Right renal pelvis (tissue), 4 donors: ENCODE data around the gene ZFHX3. TPM values are rescaled to one million over a fixed set of nuclear protein-coding genes. Genes with fewer than 3 reads are reported as not detected.

Experiments used
- DNase-seq, 4 donors: peaks; one replicate each; pipeline ENCODE4 v3.0.0-alpha.2; 2013; ENCODE audit warnings: low read depth in 4 of 4, low spot score in 3 of 4, missing footprints in 1 of 4
- polyA plus RNA-seq, 4 donors: library from polyadenylated mRNA; unstranded; fragments of 120-200 nt; gene quantifications; one replicate each; pipeline ENCODE4 v1.2.1, GENCODE V29; 2013; ENCODE audit not compliant: insufficient read length in 4 of 4

ZFHX3 gene
- polyA plus RNA-seq, 4 donors, result 18.0 to 22.2 (median 19.4) TPM

DNA sequence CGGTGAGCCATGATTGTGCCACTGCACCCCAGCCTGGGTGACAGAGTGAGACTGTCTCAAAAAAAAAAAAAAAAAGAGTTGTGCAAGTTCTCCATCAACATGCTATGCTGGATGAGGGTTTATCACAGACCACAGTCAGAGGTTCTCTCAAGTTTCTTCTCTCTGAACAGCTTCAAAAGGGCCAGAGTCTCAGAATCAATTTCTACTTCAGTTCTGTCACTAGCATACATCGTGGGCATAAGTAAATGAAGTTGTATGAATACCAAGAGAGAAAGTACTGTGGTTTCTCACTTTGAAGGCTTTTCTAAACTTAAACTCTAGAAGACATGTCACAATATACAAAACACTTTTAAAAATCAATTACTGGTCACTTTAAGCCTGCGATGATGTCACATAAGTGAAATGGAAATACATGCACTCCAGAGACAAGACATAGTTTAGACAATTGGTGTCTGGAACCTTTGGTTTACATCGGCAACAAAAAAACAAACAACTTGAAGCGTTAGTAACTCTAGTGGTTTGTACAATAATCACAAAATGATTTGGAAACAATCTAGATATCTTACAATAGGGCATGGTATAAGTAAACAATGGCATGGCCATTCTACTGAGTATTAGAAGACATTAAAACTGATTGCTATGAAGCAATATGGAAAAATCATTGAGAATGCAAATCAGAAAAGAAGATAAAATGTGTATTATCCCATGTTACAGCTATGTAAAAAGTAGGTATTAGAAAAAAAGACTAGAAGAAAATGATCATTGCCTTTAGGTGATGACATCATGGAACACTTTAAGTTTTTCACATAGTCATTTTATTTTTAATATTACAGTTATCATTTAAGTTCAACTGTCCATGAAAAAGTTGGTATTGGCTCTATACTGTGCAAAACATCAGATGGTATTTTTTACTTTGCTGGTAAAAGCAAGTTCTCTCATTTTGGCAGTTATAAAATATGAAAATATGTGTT lies 232.3 kb downstream of the ZFHX3 start:
- DNase-seq, result no peak

DNA sequence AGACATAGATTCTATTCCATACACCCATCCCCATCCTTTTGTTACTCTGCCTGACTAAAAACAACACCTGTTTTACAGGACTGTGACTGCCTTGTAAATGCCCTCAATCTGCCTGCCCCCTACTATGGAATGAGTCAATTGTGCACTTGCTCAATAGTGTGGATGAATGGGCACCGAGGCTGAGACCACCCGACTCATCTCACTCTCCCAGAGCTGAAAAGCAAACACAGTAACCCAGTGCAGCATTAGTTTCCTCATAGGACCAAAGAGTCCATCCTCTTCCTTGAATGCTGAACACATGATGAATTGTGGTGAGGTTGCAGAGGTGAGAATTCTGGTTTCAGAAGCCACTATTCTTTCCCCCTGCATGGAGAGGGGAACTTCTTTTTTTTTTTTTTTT lies 233.7 kb downstream of the ZFHX3 start:
- DNase-seq, result no peak

DNA sequence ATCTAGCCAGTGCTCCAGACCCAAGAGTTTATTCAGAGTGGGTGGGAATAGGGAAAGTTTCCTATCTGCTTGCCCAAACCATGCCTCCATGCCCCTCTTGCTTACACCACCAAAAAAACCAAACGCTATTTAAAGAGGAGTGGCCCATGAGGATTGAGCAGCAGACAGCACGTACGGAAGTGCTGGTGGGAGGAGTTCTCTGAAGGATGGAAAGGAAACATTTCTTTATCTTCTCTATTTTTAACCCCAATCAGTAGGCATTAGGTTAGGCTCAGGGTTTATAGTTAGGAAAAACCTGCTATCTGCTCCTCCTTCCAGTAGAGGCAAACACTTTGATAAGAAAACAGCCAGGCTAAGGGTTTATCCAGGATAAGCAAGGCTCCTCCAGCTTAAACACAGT lies 235.3 kb downstream of the ZFHX3 start:
- DNase-seq, result no peak

DNA sequence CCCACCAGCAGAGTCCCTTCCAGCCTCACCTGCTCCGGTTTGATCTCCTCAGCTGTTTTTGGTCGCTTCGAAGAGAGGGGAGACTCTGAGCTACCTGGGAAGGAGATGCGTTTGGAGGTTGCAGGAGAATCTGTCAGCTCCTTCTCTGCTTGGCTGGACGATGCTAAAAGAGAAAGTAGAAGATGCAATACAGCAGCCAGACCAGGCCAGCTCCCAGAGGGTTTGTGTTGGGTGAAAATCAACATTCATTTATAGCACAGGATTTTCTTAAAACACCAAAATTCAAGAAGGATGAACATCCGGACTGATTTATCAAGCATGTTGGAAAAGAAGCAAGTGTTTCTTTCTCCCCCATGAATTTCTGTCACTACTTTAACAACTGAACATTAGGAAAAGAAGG lies 236.1 kb downstream of the ZFHX3 start:
- no peak for DNase-seq

DNA sequence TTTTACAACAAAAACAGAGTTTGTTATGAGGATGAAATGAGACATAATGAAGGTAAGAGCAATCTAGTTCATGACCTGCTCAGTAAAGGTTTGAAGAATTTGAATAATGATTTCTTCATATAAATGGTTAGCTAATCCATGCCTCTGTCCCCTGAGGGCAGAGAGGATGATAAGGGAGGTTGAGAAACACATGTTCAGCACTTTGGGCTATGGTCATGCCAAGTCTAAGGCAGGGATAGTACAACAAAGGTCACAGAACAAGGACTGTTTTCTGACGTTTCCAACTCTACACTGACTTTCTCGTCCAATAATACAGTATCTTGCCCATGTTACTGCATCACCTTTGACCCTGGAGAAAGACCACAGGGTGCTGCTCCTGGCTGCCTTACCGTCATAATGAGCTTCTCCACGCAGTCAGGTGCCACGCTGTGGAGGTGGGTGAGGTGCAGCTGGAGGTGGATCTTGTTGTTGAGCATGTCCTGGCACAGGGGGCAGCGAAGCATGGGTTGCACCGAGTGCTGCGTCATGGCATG lies 236.7 kb downstream of the ZFHX3 start:
- DNase-seq, result no peak

DNA sequence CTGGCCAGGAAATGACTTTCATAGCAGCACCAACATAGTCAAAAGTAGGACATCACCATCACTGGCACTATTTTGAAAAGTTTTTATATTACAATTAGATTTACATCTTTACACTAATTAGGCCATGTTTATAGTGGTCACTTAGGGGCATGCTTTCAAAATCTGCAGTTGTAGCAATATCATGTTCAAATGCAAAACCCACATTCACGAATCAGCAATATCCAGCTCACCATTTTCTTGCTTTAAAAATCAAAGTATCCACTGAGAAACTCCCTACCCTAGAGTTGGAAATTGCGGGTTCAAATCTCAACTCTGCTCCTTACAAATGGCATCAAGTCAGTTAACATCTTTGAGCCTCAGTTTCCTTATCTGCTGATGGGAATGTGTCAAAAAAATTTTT lies 237.4 kb downstream of the ZFHX3 start:
- no peak for DNase-seq

DNA sequence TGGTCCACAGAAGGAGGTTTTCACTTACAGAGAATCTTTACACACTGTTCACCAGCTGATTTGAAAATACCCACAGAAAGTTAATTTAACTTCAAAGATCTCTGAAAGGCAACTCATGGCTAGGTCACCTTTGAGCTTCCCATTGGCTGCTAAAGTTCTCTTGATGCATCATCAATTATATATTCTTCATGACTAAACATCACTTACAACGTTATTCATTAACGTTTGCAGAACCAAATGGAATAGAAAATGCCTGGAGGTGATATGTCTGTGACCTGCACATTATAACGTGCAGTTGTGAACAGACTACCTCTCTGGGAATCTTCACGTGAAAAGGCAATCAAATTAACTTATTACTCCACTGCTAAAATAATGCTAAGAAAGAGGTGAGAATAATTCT lies 238.5 kb downstream of the ZFHX3 start:
- DNase-seq, result no peak

DNA sequence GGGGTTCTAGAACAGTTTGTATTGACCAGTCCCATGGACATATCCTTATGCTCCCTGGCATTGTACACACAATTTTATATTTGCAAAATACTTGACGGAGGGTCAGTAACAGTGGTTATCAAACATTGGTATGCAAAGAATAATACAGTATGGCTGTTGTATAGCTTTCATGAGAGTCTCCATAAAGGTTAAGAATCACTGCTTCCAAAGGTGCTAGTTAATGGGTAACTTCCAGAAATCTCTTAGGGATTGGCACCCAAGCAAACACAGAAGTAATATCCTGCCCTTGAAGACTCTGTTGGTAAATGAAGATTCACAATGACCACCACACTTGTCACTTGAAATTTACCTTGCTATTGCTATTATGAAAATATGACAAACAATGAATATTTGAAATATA lies 239.2 kb downstream of the ZFHX3 start:
- no peak for DNase-seq

DNA sequence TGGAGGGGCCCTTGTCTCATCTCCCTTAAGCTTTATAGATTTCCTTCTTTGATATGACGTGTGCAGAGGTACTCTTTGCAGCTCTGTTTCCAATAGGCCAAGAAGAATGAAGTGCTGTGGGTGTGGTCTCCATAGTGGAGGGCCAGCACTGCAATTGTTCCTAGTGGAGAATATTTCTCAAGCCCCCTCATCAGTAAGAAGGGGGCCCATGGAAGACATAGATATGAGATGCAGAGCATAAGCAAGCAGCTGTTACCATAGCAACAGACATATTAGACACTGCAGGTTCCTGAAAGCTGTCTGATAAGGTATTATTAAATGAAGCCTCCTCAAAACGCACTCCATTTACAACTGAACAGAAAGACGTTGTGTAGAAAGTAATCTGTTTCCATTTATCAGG lies 240.7 kb downstream of the ZFHX3 start:
- no peak for DNase-seq

DNA sequence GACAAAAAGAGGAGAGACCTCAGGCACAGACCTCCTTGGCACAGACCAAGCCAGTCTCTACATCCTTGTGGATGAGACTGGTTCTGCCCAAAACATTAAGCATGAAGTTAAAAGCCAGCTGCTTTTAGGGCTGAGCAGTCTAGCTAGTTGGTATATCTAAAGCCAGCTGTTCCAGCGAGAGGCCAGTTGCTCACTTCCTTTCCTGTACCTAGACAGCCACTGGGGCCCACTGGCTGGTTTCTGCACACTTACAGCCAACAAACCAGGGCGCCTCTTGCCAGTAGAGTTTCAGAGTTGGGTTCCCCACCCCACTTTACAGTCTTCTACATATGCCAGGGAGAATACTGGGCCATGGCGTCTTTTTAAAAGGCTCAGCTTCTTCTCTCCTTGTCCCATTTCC lies 242.4 kb downstream of the ZFHX3 start:
- no peak for DNase-seq

DNA sequence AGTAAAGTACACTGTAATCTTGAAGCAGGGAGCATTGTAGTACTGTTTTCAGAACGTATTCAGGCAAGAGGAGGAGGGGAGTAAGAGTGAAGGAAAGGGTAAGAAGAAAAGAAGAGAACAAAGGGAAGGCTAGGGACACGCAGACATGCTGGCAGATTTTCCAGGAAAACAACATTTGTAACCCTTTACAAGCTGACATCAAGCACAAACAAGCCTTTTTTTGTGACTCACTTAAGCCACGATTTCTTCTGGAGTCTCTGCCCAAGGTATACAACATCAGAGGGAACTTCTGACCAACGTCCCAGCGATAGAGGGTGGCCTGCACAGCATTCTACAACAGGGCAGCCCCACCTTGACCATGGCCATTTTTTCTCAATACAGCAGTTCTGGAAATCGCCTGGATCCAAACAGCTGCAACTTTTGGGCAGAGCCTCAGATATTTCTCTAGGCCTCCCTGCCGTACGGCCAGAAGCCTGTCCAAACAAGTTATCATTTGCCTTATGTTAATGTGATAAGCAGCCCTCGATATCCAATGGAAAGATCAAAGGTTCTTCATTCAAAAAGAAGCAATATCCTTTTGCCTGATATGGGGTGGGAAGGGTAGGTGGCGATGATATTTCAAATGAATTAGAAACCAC lies 247.3 kb downstream of the ZFHX3 start:
- DNase-seq, result no peak

DNA sequence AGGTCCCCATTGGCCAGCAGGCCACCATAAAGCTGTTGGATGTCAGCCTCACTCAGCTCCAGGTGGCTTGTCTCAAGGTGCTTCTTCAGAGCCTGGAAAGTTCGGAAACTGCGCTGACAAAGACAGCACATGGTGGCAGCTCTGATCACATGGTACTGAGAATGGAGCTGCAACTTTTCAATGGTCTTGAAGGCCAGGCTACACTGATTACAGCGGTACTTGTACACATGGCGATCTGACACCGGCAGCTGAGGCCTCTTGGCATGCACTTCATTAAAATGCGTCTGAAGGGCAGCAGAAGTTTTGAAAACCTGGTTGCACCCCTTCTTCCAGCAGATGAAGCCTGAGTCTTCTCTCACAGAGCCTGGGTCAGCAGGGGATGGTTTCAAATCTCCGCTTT lies 249.7 kb downstream of the ZFHX3 start:
- DNase-seq, result no peak

DNA sequence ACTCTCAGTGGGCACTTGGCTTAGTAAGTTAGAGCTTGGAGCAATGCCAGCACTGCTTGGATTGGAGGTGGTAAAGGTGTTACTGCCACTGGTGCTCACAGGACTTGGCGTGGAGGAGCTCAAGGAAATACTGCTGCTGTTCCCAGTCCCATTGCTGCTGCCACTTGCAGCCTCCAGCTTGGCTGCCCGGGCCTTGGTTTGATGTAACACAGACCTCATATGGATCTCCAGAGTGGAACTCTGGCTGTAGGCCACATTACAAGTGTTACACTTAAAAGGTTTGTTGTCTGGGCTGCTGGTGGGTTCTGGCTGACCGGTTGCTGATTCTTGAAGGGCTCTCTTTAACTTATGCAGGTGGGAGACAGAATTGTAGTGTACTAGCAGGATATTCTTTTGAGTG lies 250.3 kb downstream of the ZFHX3 start:
- no peak for DNase-seq

DNA sequence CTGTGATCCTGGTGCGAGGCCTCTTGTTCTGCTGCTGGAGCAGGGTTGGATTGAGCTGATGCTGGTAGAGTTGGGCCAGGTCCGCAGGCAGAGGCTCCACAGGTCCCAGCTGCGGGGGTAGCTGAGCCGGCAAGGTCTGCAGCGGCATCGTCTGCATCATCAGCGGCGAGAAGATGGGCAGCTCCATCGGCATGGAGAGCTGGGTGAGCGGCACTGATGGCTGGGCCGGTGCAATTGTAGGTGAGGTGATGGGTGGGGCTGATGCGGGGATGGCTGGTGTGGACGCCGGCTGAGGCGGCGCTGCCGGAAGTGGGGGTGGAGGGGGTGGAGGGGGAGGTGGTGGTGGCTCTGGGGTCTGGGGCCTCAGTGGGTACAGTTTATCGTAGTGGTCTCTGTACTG lies 251.7 kb downstream of the ZFHX3 start:
- DNase-seq, result no peak

DNA sequence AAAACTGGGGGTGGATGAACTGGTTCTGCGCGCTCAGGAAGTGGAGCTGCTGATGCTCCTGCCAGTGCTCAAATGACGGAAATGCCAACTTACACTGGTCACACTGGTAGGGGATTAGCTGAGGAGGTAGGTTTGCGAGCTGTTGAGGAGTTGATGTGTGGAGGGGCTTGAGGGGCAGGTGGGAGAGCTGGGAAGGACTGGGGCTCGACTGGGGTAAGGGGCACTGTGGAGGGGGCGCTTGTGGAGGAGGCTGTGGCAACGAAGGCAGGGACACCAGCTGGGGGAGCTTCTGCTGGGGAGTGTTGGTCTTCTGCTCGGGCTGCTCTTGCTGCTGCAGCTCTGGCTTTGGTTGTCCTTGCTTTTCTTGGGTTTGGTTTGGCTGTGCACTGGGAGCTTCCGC lies 252.9 kb downstream of the ZFHX3 start:
- no peak for DNase-seq

DNA sequence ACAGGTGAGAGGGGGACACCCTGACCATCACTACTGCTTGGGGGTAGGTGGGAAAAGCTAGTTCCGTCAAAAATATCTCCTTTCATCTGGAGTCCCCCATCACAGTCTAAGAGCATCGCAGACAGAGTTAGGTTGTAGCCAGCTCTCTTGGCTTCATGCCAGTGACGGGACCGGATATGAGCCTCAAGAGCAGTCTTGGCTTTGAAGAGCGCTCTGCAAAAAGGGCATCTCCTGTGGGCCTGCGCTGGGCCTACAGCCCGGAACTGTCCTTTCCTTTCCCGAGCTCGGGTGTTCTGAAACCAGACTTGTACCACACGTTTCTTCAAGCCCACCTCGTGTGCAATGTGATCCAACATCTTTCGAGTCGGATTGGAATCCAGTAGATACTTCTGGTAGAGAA lies 253.6 kb downstream of the ZFHX3 start:
- no peak for DNase-seq

DNA sequence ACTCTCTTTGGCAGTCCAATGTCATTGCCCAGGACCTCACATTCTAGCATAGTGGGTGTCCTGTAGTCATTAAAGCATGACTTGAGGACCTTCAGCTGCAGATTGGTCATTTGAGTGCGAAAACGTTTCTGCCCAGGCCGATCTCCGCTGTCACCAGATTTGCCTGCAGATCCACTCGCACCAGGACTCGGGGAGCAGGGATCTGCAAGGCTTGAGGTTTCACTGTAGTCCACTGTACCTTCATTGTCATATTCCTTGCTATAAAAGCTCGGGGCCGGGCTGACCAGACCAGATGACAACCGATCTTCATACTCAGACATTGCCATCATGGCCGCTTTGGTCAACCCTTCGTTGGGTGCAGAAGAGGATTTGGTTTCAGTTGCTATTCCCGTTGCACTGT lies 254.2 kb downstream of the ZFHX3 start:
- no peak for DNase-seq

DNA sequence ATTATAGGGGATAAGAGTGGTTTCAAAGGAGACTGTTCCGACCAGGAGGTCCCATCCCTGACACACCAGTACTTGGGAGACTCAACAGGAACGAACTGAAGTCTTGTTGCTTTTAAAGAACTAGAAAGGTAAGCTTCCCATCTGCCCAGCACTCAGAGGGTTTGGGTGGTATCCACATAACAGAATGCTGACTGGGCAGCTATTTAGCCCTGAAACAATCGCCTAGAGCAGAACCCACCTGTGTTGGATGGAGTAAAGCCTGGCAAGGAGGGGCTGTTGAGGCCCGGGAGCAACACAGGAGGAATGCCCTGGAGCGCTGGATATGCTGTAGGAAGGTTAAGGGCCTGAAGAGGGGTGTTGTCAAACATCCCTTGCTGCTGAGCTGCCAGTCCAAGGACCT lies 254.9 kb downstream of the ZFHX3 start:
- DNase-seq, result no peak

DNA sequence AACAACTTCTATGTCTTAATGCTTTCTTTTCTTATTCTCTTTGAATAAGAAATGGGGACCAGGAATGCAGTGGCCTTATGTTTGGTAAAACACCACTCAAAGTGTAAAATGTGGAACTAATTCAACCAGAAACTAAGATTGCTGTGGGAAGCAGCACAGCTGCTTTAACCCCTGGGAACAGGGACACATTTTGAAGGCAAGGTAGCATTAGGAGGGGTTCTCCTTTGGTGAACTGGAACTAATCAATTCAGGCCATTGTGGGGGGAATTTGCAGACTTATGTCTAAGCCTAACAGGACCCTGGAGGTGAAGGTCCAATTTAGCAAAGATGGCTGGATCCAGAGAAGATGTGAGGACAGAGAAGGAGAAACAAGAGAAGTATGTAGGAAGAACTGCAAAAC lies 256.1 kb downstream of the ZFHX3 start:
- DNase-seq, result no peak

DNA sequence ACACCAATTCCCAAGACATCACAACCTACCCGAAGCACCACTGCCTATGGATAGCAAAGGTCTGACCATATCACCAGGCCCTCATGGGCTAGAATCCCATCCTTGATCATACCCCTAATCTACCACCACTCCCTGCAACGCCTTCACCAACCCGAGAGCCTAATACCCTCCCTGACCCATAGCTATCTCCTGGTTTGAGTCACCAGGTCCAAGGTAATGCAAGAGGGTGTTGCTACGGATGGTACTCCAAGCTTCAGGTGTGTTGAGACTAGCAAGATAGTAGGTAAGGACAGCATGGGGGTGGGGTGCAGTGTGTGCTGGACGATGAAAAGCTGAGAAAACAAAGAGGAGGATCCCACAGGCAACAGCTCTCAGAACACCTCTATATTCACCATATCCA lies 258.0 kb downstream of the ZFHX3 start:
- DNase-seq, result no peak

DNA sequence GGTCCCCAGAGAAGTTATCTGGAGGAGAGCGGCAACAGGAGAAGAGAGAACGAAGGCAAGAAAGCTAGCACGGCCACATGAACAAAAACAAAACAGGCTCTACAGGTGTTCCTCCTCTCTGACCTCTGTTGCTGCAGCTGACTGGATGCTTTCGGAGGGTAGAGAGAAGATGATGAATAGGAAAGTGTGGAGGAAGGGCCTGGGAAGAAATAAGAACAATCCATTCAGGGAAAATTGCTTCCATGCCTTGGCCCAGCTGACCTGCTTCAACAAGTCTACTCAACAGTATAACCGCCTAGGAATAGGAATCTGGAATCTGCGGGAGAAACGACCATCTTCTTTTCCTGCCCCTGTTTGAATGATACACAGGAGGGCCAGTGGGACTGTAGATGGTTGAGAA lies 258.5 kb downstream of the ZFHX3 start:
- DNase-seq, result no peak

DNA sequence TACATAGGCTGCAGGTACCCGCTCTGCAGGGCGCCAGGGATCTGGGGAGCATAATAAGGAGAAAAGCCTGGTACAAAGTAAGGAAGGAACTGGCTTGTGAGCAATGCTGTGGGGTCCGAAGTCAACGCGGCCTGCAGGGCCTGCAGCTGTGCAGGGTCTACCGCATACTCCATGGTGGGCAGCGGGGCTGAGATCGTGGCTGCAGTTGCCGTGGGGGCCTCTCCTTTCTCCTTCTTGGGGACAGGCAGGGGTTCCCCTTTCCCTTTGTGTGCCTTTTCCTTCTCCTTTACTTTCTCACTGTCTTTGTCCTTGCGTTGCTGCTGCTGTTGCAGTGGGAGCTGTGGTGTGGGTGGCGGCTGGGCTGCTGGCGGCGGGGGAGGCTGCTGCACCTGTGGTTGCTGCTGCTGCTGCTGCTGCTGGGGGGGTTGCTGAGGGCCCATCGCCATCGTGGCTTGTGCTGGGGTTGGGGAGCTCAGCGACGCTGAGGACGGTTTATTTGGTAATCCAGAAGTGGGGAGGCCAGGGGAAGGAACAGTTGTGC lies 259.6 kb downstream of the ZFHX3 start:
- DNase-seq, result no peak
